Activated CD8-positive, alpha-beta T cell treated with anti-CD3 and anti-CD28 coated beads, Interleukin-2, amount 10 ng/mL, durations not matched to agents 7 days and 5 days (primary cell): Measurements from ENCODE around the gene CMIP. TPM values are rescaled to one million over a fixed set of nuclear protein-coding genes. Genes with fewer than 3 reads are reported as not detected.

Experiments
- ATAC-seq: fragments of 150-1000 bp; cut with Tn5 transposase; one replicate; pipeline ENCODE4 v1.10.0; 2021; ENCODE audit warnings: moderate library complexity
- CTCF ChIA-PET: fragments of 350-600 bp; sonication (Branson Sonifier 250); formaldehyde crosslinking; loops from one replicate; lab custom pipeline; 2021; ENCODE audit warnings: antibody characterized with exemption; lab: Charles Lee
- POLR2A ChIA-PET: fragments of 350-600 bp; sonication (Branson Sonifier 250); formaldehyde crosslinking; loops from one replicate; lab custom pipeline; 2021; ENCODE audit warnings: antibody characterized with exemption; lab: Charles Lee
- DNase-seq: peaks from one replicate; pipeline ENCODE4 v3.0.0-alpha.2; 2020
- H3K27ac Mint-ChIP-seq: one replicate; pipeline ENCODE4 v1.8.0; 2021; ENCODE audit warnings: mild to moderate bottlenecking, mixed read lengths
- H3K27me3 Mint-ChIP-seq: one replicate; pipeline ENCODE4 v1.8.0; 2021; ENCODE audit warnings: low read depth, mixed read lengths
- H3K36me3 Mint-ChIP-seq: one replicate; pipeline ENCODE4 v1.8.0; 2021; ENCODE audit warnings: low read depth, mixed read lengths
- H3K4me1 Mint-ChIP-seq: one replicate; pipeline ENCODE4 v1.8.0; 2021; ENCODE audit warnings: low read depth, mixed read lengths
- H3K4me3 Mint-ChIP-seq: one replicate; pipeline ENCODE4 v1.8.0; 2021; ENCODE audit warnings: mild to moderate bottlenecking, mixed read lengths
- H3K9me3 Mint-ChIP-seq: one replicate; pipeline ENCODE4 v1.8.0; 2022; ENCODE audit warnings: mixed read lengths; ENCODE audit not compliant: insufficient read depth
- total RNA-seq, 2 experiments: library from RNA; stranded (reverse); gene quantifications; one replicate each; pipeline ENCODE4 v1.2.3, GENCODE V29; 2021

CMIP gene
- total RNA-seq, 2 experiments from 2014 or later, result 62.5 to 70.4 TPM

- no peaks in the 10 kb centered on the region for H3K9me3 Mint-ChIP-seq
- H3K4me3 Mint-ChIP-seq, result no peak overlapping the region
- peaks cover 12% of the 10 kb centered on the region for H3K4me1 Mint-ChIP-seq
- POLR2A ChIA-PET, result interaction anchor here (0.7 to 1.1 kb wide), 2 partner anchors 19 to 192 kb away, joined by 4 to 5 read pairs; no protein-coding TSS in a partner anchor
- CTCF ChIA-PET, result interaction anchor here (0.6 to 1.2 kb wide), 4 partner anchors 10 to 120 kb away, joined by 3 to 4 read pairs (median 4); no protein-coding TSS in a partner anchor
- H3K36me3 Mint-ChIP-seq, result no peaks in the 10 kb centered on the region
- H3K27ac Mint-ChIP-seq, result peak overlapping the region; percentile 16
- ATAC-seq (peak; percentile 47), DNase-seq (no peak)
- H3K27me3 Mint-ChIP-seq, result peaks cover 13% of the 10 kb centered on the region
These were observed 19.8 kb upstream of the CMIP start for GRCh38 chr16:81424771-81425170.

GRCh38 chr16:81427219-81427618 is 17.4 kb upstream of the CMIP start:
- no peaks in the 10 kb centered on the region for H3K36me3 Mint-ChIP-seq
- ChIA-PET POLR2A (no interaction called here), CTCF (interaction anchor here (0.7 kb wide), 1 partner anchor 252 kb away, joined by 4 read pairs; no protein-coding TSS in a partner anchor)
- ATAC-seq (no peak), DNase-seq (no peak)
- no peak overlapping the region for H3K27ac Mint-ChIP-seq
- peaks cover 13% of the 10 kb centered on the region for H3K27me3 Mint-ChIP-seq
- no peak overlapping the region for H3K4me3 Mint-ChIP-seq
- H3K9me3 Mint-ChIP-seq, result no peaks in the 10 kb centered on the region
- peaks cover 12% of the 10 kb centered on the region for H3K4me1 Mint-ChIP-seq

- CTCF ChIA-PET, result interaction anchor here (0.6 to 2.3 kb wide), 6 partner anchors 22 to 288 kb away, joined by 3 to 8 read pairs (median 4); no protein-coding TSS in a partner anchor
- H3K4me1 Mint-ChIP-seq, result peaks cover 12% of the 10 kb centered on the region
- H3K27me3 Mint-ChIP-seq, result peaks cover 11% of the 10 kb centered on the region
- POLR2A ChIA-PET, result no interaction called here
- ATAC-seq (peak; percentile 47), DNase-seq (no peak)
- H3K4me3 Mint-ChIP-seq, result no peak overlapping the region
- H3K27ac Mint-ChIP-seq, result no peak overlapping the region
- no peaks in the 10 kb centered on the region for H3K36me3 Mint-ChIP-seq
- no peaks in the 10 kb centered on the region for H3K9me3 Mint-ChIP-seq
These were observed 15.5 kb upstream of the CMIP start for GRCh38 chr16:81429045-81429521.

- no peaks in the 10 kb centered on the region for H3K4me1 Mint-ChIP-seq
- ChIA-PET CTCF (interaction anchor here (2.2 kb wide), 1 partner anchor 266 kb away, joined by 5 read pairs; no protein-coding TSS in a partner anchor), POLR2A (interaction anchor here (1.1 kb wide), 1 partner anchor 20 kb away, joined by 3 read pairs; no protein-coding TSS in a partner anchor)
- H3K27ac Mint-ChIP-seq, result no peak overlapping the region
- no peak overlapping the region for H3K4me3 Mint-ChIP-seq
- H3K36me3 Mint-ChIP-seq, result no peaks in the 10 kb centered on the region
- DNase-seq, result no peak
- no peak for ATAC-seq
- peaks cover 26% of the 10 kb centered on the region for H3K27me3 Mint-ChIP-seq
- H3K9me3 Mint-ChIP-seq, result no peaks in the 10 kb centered on the region
These were observed 12.9 kb upstream of the CMIP start for GRCh38 chr16:81431554-81432353.

- Mint-ChIP-seq H3K4me3 (no peak overlapping the region), H3K27me3 (peaks cover 32% of the 10 kb centered on the region), H3K36me3 (no peaks in the 10 kb centered on the region), H3K4me1 (peaks cover 4% of the 10 kb centered on the region), H3K27ac (no peak overlapping the region), H3K9me3 (no peaks in the 10 kb centered on the region)
- ChIA-PET POLR2A (no interaction called here), CTCF (no interaction called here)
- no peak for ATAC-seq
- no peak for DNase-seq
These were observed 11.6 kb upstream of the CMIP start for GRCh38 chr16:81432937-81433557.

- Mint-ChIP-seq H3K27ac (no peak overlapping the region), H3K27me3 (peaks cover 39% of the 10 kb centered on the region), H3K9me3 (no peaks in the 10 kb centered on the region), H3K4me1 (peaks cover 9% of the 10 kb centered on the region), H3K36me3 (no peaks in the 10 kb centered on the region), H3K4me3 (no peak overlapping the region)
- ATAC-seq (no peak), DNase-seq (no peak)
- ChIA-PET POLR2A (no interaction called here), CTCF (interaction anchor here (0.9 to 1.4 kb wide), 4 partner anchors 10 to 35 kb away, joined by 3 read pairs; no protein-coding TSS in a partner anchor)
These were observed 9.5 kb upstream of the CMIP start for GRCh38 chr16:81435103-81435502.

- POLR2A ChIA-PET, result no interaction called here
- DNase-seq, result no peak
- H3K27ac Mint-ChIP-seq, result no peak overlapping the region
- H3K27me3 Mint-ChIP-seq, result peaks cover 42% of the 10 kb centered on the region
- no peak overlapping the region for H3K4me3 Mint-ChIP-seq
- no peaks in the 10 kb centered on the region for H3K9me3 Mint-ChIP-seq
- H3K36me3 Mint-ChIP-seq, result no peaks in the 10 kb centered on the region
- no peak for ATAC-seq
- H3K4me1 Mint-ChIP-seq, result peaks cover 9% of the 10 kb centered on the region
- CTCF ChIA-PET, result interaction anchor here (0.9 to 1.4 kb wide), 3 partner anchors 11 to 35 kb away, joined by 3 read pairs; no protein-coding TSS in a partner anchor
These were observed 9.0 kb upstream of the CMIP start for GRCh38 chr16:81435567-81435966.

- H3K4me1 Mint-ChIP-seq, result peaks cover 9% of the 10 kb centered on the region
- H3K4me3 Mint-ChIP-seq, result no peak overlapping the region
- H3K27ac Mint-ChIP-seq, result no peak overlapping the region
- no peak for ATAC-seq
- ChIA-PET CTCF (no interaction called here), POLR2A (no interaction called here)
- DNase-seq, result no peak
- H3K36me3 Mint-ChIP-seq, result no peaks in the 10 kb centered on the region
- H3K27me3 Mint-ChIP-seq, result peaks cover 48% of the 10 kb centered on the region
- H3K9me3 Mint-ChIP-seq, result no peaks in the 10 kb centered on the region
These were observed 8.2 kb upstream of the CMIP start for GRCh38 chr16:81436386-81436785.

- ATAC-seq (no peak), DNase-seq (no peak)
- no peaks in the 10 kb centered on the region for H3K36me3 Mint-ChIP-seq
- POLR2A ChIA-PET, result no interaction called here
- CTCF ChIA-PET, result no interaction called here
- no peak overlapping the region for H3K4me3 Mint-ChIP-seq
- H3K4me1 Mint-ChIP-seq, result peaks cover 15% of the 10 kb centered on the region
- no peaks in the 10 kb centered on the region for H3K9me3 Mint-ChIP-seq
- no peak overlapping the region for H3K27ac Mint-ChIP-seq
- peaks cover 60% of the 10 kb centered on the region for H3K27me3 Mint-ChIP-seq
These were observed 6.7 kb upstream of the CMIP start for GRCh38 chr16:81437865-81438264.

- H3K27me3 Mint-ChIP-seq, result peaks cover 50% of the 10 kb centered on the region
- CTCF ChIA-PET, result interaction anchor here (1.2 kb wide), 1 partner anchor 17 kb away, joined by 3 read pairs; no protein-coding TSS in a partner anchor
These were observed 3.5 kb upstream of the CMIP start for GRCh38 chr16:81440888-81441761.

More at GRCh38 chr16:81440888-81441761, 3.5 kb upstream of the CMIP start:
- peaks cover 26% of the 10 kb centered on the region for H3K4me1 Mint-ChIP-seq
- peaks cover 2% of the 10 kb centered on the region for H3K36me3 Mint-ChIP-seq
- POLR2A ChIA-PET, result interaction anchor here (1.8 kb wide), 1 partner anchor 29 kb away, joined by 5 read pairs; no protein-coding TSS in a partner anchor
- H3K27ac Mint-ChIP-seq, result no peak overlapping the region
- ATAC-seq (no peak), DNase-seq (no peak)
- no peak overlapping the region for H3K4me3 Mint-ChIP-seq
- H3K9me3 Mint-ChIP-seq, result no peaks in the 10 kb centered on the region
